CD4-positive, alpha-beta T cell (primary cell): Measurements from ENCODE around the gene CDC14A. TPM values are rescaled to one million over a fixed set of nuclear protein-coding genes. Genes with fewer than 3 reads are reported as not detected.

Experiments
- ATAC-seq: fragments of 200-7000 bp; cut with Tn5 transposase; one replicate; pipeline ENCODE4 v1.10.0; 2022; ENCODE audit warnings: mild to moderate bottlenecking; ENCODE audit not compliant: poor library complexity
- CTCF ChIA-PET: fragments of 350-600 bp; sonication (Branson Sonifier 250); formaldehyde crosslinking; loops from one replicate; lab custom pipeline; 2021; ENCODE audit warnings: antibody characterized with exemption, inconsistent platforms; lab: Charles Lee
- POLR2A ChIA-PET: fragments of 350-600 bp; sonication (Branson Sonifier 250); formaldehyde crosslinking; loops from one replicate; lab custom pipeline; 2021; ENCODE audit warnings: antibody characterized with exemption, inconsistent platforms; lab: Charles Lee
- DNase-seq, 14 experiments: peaks; one replicate each; pipeline ENCODE4 v3.0.0-alpha.2; 2013 to 2020; ENCODE audit warnings: mixed read lengths in 2 of 14
- H3K27ac ChIP-seq, 2 donors: one replicate each; pipeline versions ENCODE4 v1.5.1 to v1.7.0; 2013; ENCODE audit warnings: low read length in 2 of 2, low read depth in 1 of 2, mild to moderate bottlenecking in 1 of 2
- H3K27me3 ChIP-seq, 2 experiments: 1 replicate in 1 of 2; 2 replicates in 1 of 2; pipeline versions ENCODE4 v1.6.1 to v1.7.0; 2013; ENCODE audit warnings: low read length in 2 of 2, control low read depth in 1 of 2, mild to moderate bottlenecking in 1 of 2, moderate library complexity in 1 of 2; ENCODE audit not compliant: insufficient read depth in 2 of 2, control insufficient read depth in 1 of 2
- H3K36me3 ChIP-seq: one replicate; pipeline ENCODE4 v1.6.1; 2013; ENCODE audit warnings: low read length, control low read depth; ENCODE audit not compliant: insufficient read depth
- H3K4me1 ChIP-seq: one replicate; pipeline ENCODE4 v1.6.1; 2013; ENCODE audit warnings: low read length, control low read depth; ENCODE audit not compliant: insufficient read depth
- H3K4me3 ChIP-seq: one replicate; pipeline ENCODE4 v1.5.1; 2013; ENCODE audit warnings: mild to moderate bottlenecking, low read length, moderate library complexity
- H3K9me3 ChIP-seq, 2 experiments: 1 replicate in 1 of 2; 2 replicates in 1 of 2; pipeline versions ENCODE4 v1.6.1 to v1.7.0; 2013; ENCODE audit warnings: low read length in 2 of 2, mild to moderate bottlenecking in 2 of 2, control low read depth in 1 of 2, moderate library complexity in 1 of 2; ENCODE audit not compliant: control insufficient read depth in 1 of 2, insufficient read depth in 1 of 2
- H3K27ac Mint-ChIP-seq: one replicate; pipeline ENCODE4 v1.8.0; 2020; ENCODE audit warnings: mixed read lengths
- H3K27me3 Mint-ChIP-seq: one replicate; pipeline ENCODE4 v1.8.0; 2021; ENCODE audit warnings: mixed read lengths
- H3K36me3 Mint-ChIP-seq: one replicate; pipeline ENCODE4 v1.8.0; 2021; ENCODE audit warnings: low read depth, mixed read lengths
- H3K4me1 Mint-ChIP-seq: one replicate; pipeline ENCODE4 v1.8.0; 2021; ENCODE audit warnings: low read depth, mixed read lengths
- H3K4me3 Mint-ChIP-seq: one replicate; pipeline ENCODE4 v1.8.0; 2020; ENCODE audit warnings: mild to moderate bottlenecking, mixed read lengths
- H3K9me3 Mint-ChIP-seq: one replicate; pipeline ENCODE4 v1.8.0; 2020; ENCODE audit warnings: mixed read lengths
- intact Hi-C, 2 experiments: fragments of 100-400 bp; cut with DNase I in 1 of 2; cut with micrococcal nuclease in 1 of 2; formaldehyde crosslinking; loops; one replicate each; pipeline versions ENCODE4 v1.15.1 to v1.9.0; 2023 to 2025; cut with DNase I, micrococcal nuclease
- total RNA-seq, 174 experiments: library from RNA in 2 of 174; stranded (reverse) in 2 of 174; gene quantifications; one replicate each; pipeline ENCODE4 v1.2.3 and lab custom pipeline; 2021 to 2026
- TF ChIP-seq, protein P1 (sequence below): fragments of 200-600 bp; IDR thresholded peaks from one replicate; pipeline ENCODE4 v1.8.0; 2022; ENCODE audit warnings: antibody characterized with exemption, mild to moderate bottlenecking

Gene CDC14A
- total RNA-seq, 2 experiments from 2014 or later = 174 to 182 TPM

DNA sequence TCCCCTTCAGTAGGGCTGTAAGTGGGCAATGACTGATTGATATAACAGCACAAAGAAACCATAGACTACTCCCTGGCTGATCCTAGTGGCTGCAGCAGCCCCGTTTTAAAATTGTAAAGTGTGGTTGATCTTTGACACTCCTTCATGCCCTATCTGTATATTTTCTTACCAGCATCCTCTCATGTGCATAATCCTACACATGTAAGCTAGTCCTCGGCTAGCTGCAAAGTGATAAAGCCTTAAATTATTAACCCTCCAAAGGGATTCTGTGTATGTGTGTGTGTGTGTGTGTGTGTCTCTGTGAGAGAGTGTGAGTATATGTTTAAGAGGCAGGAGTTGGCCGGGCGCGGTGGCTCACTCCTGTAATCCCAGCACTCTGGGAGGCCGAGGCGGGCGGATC lies 30.8 kb upstream of the CDC14A start:
- ChIA-PET CTCF (interaction anchor here (0.7 to 0.8 kb wide), 2 partner anchors 30 to 138 kb away, joined by 3 read pairs; no protein-coding TSS in a partner anchor), POLR2A (no interaction called here)
- TF ChIP-seq, protein P1, sequence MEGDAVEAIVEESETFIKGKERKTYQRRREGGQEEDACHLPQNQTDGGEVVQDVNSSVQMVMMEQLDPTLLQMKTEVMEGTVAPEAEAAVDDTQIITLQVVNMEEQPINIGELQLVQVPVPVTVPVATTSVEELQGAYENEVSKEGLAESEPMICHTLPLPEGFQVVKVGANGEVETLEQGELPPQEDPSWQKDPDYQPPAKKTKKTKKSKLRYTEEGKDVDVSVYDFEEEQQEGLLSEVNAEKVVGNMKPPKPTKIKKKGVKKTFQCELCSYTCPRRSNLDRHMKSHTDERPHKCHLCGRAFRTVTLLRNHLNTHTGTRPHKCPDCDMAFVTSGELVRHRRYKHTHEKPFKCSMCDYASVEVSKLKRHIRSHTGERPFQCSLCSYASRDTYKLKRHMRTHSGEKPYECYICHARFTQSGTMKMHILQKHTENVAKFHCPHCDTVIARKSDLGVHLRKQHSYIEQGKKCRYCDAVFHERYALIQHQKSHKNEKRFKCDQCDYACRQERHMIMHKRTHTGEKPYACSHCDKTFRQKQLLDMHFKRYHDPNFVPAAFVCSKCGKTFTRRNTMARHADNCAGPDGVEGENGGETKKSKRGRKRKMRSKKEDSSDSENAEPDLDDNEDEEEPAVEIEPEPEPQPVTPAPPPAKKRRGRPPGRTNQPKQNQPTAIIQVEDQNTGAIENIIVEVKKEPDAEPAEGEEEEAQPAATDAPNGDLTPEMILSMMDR = no peak
- Mint-ChIP-seq H3K4me1 (no peaks in the 10 kb centered on the region), H3K27ac (no peak overlapping the region), H3K36me3 (peaks cover 6% of the 10 kb centered on the region), H3K4me3 (no peak overlapping the region), H3K27me3 (no peaks in the 10 kb centered on the region), H3K9me3 (peaks cover 19% of the 10 kb centered on the region)
- Histone ChIP-seq H3K27ac (no peak overlapping the region), H3K4me1 (no peaks in the 10 kb centered on the region), H3K9me3 (peaks cover 9 to 11% of the 10 kb centered on the region in 2 experiments), H3K4me3 (no peak overlapping the region), H3K36me3 (no peaks in the 10 kb centered on the region), H3K27me3 (no peaks in the 10 kb centered on the region)
- ATAC-seq (no peak), DNase-seq (no peak)
- intact Hi-C loops = no loop called here

DNA sequence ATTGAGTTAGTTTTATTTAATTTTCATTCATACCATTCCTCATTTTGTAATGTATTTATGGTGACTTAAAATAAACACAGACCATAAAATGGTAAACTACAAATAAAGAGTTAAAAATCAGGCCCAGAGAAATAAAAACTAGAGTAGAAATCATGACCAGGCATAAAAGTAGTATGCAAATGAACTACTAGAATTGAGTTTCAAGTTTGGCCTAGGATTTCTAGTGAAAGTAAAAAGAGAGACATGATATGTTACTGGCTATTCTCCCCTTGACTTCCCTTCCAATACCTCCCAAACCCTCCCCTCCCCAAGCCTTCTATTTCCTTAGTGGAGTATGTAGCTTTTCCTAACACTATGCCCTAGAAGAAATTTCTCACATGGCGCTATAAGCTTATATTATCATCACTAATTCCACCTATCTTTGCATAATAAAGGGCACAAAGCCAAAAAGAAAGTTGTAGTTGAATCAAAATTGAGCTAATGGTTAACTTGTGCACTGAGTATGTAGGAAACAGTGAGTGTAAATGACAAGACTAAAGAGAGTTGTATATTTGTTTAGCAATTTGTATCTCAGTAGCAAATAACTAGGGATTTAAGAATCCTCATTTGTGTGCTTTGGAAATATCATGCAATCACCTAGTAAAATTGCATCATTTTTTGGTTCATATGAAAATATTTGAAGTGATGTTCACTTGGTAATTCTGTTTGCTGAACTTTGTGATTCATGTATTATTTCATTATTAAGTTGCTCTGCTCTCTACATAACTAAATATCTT lies 29.7 kb upstream of the CDC14A start:
- TF ChIP-seq, protein P1 = no peak
- no peaks in the 10 kb centered on the region for H3K27me3 ChIP-seq
- no peaks in the 10 kb centered on the region for H3K36me3 ChIP-seq
- H3K4me1 ChIP-seq = no peaks in the 10 kb centered on the region
- DNase-seq (no peak), ATAC-seq (no peak)
- ChIA-PET POLR2A (no interaction called here), CTCF (no interaction called here)
- H3K27ac Mint-ChIP-seq = no peak overlapping the region
- peaks cover 8% of the 10 kb centered on the region for H3K9me3 Mint-ChIP-seq
- no peaks in the 10 kb centered on the region for H3K27me3 Mint-ChIP-seq
- H3K36me3 Mint-ChIP-seq = peaks cover 6% of the 10 kb centered on the region
- no peak overlapping the region for H3K4me3 ChIP-seq
- H3K9me3 ChIP-seq = peaks cover 9 to 11% of the 10 kb centered on the region in 2 experiments
- intact Hi-C loops = no loop called here
- H3K27ac ChIP-seq = no peak overlapping the region
- H3K4me3 Mint-ChIP-seq = no peak overlapping the region
- H3K4me1 Mint-ChIP-seq = no peaks in the 10 kb centered on the region

DNA sequence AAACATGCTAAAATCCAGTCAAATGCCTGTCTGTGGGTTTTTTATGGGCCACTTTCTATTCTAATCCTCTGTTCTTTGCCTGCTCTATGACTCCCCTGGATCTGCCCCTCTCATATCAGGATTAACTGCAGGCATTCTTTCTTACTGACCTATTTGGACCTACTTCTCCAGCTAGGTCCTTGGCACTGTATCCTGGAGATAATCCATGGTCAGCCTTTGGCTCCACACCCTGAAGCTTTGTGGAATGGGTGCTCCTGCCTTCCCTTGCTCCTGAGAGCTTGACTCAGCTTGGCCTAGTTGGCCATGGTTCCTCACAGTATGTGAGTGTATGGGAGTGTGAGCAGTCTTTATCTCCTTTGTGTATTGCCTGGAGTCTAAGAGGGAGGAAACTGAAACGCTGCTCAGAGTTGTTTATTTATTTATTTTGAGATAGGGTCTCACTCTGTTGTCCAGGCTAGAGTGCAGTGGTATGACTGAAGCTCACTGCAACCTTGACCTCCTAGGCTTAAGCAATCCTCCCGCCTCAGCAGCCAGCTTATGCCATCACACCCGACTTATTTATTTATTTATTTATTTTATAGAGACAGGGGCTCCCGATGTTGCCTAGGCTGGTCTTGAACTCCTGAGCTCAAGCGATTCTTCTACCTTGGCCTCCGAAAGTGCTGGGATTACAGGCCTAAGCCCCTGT lies 28.7 kb upstream of the CDC14A start:
- ATAC-seq (no peak), DNase-seq (no peak)
- no peaks in the 10 kb centered on the region for H3K36me3 ChIP-seq
- intact Hi-C loops = no loop called here
- Mint-ChIP-seq H3K27ac (no peak overlapping the region), H3K9me3 (peaks cover 8% of the 10 kb centered on the region), H3K4me1 (no peaks in the 10 kb centered on the region), H3K4me3 (no peak overlapping the region), H3K27me3 (no peaks in the 10 kb centered on the region), H3K36me3 (peaks cover 6% of the 10 kb centered on the region)
- H3K4me1 ChIP-seq = no peaks in the 10 kb centered on the region
- ChIA-PET POLR2A (interaction anchor here (0.9 kb wide), 1 partner anchor 71 kb away, joined by 3 read pairs; no protein-coding TSS in a partner anchor), CTCF (no interaction called here)
- no peaks in the 10 kb centered on the region for H3K27me3 ChIP-seq
- no peak overlapping the region for H3K4me3 ChIP-seq
- H3K27ac ChIP-seq = no peak overlapping the region
- peaks cover 9 to 11% of the 10 kb centered on the region in 2 experiments for H3K9me3 ChIP-seq
- TF ChIP-seq, protein P1 = no peak
